SK-MEL-5 (cell line): ENCODE results near the gene DUSP3. TPM values are rescaled to one million over a fixed set of nuclear protein-coding genes. Genes with fewer than 3 reads are reported as not detected.

Experiments
- DNase-seq: peaks from one replicate; pipeline ENCODE4 v3.0.0-alpha.2; 2016; ENCODE audit warnings: low read depth, low spot score
- in situ Hi-C: cut with HindIII; loops from 2 replicates; pipeline ENCODE4 v1.10.0; 2016; ENCODE audit warnings: low sequenced_read_pairs, high pct_unique_total_duplicates, low pct_unique_long_range_greater_than_20kb
- polyA plus RNA-seq, 2 experiments: library from polyadenylated mRNA; depleted of rRNA; stranded (reverse); fragments of >200 nt; gene quantifications; 2 replicates each; pipeline ENCODE4 v1.2.3, GENCODE V29; 2015
- total RNA-seq: library from RNA; depleted of rRNA; stranded (reverse); fragments of >200 nt; shearing (Covaris generic); gene quantifications from 2 replicates; pipeline ENCODE4 v1.2.3, GENCODE V29; 2014; rRNA removed

The DUSP3 gene
- 139 and 151 TPM in 2 replicates for total RNA-seq
- 95.2 and 118 TPM in 2 replicates for polyA plus RNA-seq (2015; cell fraction: cytosol; rRNA removed)
- polyA plus RNA-seq (2015; cell fraction: nucleus; rRNA removed), result 71.8 and 73.0 TPM in 2 replicates

DNA sequence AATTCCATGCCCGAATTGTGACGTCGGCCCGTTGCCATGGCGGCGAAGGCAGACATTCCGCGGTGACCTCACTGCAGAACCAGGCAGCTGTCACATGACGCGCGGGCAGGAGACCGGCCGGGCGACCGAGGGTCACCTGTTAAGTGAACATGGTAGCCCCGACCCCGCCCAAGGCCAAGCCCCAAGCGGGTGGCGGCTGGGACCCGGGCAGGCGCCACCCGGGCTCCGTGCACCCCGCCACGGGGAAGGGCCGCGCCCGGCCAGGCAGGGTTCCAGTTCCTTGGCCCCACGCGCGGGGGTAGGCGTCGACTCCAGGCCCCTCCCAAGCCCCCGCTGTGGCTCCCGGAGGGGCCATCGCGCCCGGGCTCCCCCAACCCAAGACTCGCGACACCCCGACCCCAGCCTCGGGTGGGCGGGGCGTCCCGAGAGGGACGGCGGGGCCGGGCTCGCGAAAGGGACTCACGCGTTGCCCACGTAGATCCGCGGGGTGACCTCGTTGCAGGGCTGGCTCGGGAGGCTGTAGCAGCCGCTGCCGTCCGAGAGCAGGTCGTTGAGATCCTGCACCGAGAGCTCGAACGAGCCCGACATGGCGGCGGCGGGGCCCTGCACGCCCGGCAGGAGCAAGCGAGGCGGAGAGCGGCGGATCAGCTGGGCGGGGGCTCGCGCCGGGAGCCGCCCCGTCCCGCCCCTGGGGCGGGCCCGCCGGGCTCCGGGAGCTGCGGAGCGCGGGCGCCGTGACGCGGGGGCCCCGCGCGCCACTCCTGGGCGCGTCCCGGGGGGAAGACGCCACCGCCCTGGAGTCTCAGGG lies at the start of gene DUSP3:
Gene DUSP3, minus strand, starts transcription at position 641 of the 808 bp plus-strand sequence. Its CDS starts 53 bp downstream, at position 588.
- in situ Hi-C loops, result no loop called here
- peak; percentile 88 for DNase-seq

DNA sequence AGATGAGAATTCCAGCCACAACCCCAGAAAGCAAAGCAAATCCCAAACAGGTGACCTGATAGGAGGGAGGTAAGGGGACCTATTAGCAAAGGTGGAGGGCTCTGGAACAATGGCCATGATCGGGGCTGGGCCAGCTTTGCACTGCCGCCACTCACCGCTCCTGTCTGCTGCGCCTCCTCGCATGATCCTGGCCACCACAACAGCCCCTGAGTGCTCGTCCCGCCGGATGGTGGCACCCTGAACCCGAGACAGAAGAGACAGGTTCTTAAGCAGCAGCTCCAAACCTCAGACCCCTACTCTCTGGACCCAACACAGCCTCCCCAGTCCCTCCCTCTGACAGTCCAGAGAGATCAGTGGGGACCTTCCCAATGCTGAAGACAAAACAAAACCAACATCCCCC lies 48.8 kb upstream of the DUSP3 start:
- in situ Hi-C loops, result no loop called here
- no peak for DNase-seq

DNA sequence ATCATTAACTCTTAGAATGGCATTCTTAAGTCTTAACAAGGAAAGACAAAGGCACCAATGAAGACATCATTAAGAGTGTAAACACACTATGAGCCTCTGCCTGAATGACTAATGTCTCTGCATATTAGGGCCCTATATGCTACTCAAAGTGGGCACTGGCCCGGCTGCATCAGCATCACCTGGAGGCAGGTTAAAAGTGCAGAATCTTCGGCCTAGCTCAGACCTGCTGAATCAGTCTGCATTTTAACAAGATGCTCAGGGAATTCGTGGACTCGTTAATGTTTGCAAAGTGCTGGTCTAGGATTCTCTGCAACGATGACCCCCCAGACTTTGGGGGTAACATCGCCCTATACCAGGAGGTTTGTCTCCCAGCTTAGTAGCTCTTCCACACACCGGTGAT lies 47.4 kb upstream of the DUSP3 start:
- in situ Hi-C loops, result no loop called here
- no peak for DNase-seq

DNA sequence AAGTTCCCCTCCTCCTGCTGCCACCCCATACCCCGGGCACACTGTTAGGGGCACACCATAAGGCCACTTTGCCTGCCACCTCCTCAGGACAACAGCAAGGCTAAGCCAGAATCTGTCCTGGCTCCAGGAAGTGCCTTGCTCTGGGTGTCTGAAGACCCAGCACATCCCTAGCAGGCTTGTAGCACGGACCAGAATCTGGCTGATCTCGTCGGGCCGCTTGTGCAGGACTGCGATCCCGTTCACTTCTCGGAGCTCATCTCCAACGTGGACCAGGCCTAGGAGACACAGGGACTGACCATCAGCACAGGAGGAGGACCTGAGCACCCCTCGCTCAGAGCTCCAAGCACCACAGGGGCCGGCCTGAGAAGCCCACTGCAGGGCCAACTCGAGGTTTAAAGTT lies 46.8 kb upstream of the DUSP3 start:
- no peak for DNase-seq

DNA sequence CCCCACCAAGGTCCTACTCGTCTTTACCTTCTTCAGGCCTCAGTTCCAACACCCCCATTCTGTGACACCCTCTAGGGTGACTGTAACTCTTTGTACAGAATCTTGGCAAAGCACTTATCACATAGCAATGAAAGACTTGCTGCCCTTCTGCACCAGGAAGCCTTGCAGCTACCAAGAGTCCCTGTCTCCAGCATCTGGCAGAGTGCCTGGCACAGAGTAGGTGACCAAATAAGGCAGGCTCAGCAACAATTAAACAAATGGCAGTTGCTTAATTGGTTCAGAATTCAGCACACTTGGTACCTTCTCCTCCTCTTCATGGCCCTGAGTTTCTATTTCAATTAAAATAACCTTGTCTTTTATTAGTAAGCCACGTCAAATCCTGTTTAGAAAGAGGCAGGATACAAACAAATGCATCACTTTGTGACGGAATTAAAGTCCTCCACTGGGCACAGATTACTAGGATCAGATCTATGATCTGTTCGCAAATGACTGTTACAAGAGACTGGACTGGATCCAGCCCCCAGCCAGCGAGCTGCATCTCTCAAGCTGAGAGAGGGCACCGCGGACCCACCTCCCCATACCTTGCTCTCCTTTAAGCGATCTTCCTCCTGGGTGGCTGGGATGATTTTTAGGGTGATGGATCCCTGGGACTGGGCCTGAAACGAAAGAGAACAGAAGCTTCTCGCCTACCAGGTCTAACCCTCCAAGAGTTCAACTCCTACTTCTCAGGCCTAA lies 44.7 kb upstream of the DUSP3 start:
- in situ Hi-C loops, result no loop called here
- no peak for DNase-seq

More for the DNA sequence above, 46.8 kb upstream of the DUSP3 start:
- in situ Hi-C loops, result no loop called here

DNA sequence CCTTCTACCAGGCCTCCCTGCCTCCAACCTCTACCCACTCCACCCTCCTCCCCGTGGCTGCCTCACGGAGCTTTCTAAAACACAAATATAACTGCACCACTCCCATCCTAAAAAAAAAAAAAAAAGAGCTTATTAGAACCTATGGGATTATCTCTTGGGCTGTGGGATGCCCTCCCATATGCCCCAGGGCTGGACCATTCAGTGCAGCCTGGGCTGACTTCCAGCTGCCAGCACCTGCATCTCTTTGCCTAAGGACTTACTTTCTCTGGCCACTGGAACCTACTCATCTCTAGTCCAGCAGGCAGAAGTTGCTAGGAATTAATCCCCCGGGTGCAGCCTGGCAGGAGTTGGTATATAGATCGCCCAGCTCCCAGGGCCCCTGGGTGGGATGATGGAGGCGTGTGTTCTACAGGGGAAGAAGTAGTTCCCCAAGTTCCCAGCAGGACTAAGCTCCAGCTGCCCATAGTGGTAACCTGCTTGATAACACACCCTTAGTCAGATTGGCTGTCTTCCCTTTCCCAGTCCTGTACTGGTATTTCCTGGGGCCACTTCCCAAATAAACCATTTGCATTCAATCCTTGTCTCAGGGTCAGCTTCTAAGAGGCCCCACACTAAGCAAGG lies 43.9 kb upstream of the DUSP3 start:
- no peak for DNase-seq
- in situ Hi-C loops, result no loop called here

DNA sequence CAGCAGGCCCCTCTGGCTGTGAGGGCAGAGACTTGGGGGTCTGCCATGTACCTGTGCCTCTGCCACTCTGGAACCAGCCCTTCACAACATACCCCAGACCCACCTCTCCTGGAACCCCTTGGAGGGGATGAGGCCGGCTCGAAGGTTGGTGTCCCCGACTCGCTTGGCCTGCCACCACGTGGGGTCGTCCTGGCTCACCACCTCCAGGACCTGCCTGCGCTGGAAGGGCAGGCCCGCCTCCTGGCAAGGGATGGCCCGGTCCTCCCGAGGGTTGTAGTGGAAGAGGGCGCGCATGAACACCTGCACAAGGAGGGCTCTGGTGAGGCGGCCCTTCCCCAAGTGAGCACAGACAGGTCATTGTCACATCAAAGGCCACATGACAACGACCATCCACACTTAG lies 42.0 kb upstream of the DUSP3 start:
- no peak for DNase-seq
- in situ Hi-C loops, result no loop called here

DNA sequence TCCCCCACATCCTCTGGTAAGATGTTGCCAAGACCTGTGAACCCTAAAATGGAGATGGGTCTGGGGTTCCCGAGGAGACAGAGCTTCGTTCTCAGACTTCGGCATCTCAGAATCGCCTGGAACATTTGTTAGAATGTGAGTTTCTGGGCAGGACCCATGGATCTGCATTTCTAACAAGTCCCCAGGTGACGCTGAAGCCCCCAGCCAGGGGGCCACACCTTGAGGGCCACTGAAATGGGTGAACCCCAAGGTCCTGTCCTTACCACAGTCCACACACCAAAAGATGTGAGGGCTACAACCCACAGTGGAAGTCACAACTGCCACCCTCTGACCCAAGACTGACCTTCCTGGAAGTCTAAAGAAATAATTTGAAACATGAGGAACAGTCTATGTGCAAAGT lies 40.2 kb upstream of the DUSP3 start:
- no peak for DNase-seq
- in situ Hi-C loops, result no loop called here

DNA sequence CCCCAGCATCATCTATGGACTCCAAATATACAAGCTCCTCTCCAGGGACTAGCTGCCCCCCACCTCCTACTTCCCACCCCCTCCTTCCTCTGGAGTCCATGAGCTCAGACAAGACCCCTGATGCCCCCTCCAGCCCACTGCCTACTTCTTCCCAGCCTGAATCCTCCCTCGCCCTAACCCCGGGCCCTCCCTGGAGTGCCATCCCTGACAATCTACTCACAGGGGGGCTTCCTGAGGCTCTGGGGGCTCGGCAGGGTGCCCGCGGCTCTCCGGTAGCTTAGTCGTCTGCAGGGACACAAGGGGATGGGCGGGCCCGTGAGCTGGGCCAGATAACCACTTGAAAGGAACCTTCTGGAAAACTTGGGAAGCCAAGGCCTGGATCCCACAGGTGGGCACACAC lies 39.0 kb upstream of the DUSP3 start:
- DNase-seq, result no peak
- in situ Hi-C loops, result no loop called here

DNA sequence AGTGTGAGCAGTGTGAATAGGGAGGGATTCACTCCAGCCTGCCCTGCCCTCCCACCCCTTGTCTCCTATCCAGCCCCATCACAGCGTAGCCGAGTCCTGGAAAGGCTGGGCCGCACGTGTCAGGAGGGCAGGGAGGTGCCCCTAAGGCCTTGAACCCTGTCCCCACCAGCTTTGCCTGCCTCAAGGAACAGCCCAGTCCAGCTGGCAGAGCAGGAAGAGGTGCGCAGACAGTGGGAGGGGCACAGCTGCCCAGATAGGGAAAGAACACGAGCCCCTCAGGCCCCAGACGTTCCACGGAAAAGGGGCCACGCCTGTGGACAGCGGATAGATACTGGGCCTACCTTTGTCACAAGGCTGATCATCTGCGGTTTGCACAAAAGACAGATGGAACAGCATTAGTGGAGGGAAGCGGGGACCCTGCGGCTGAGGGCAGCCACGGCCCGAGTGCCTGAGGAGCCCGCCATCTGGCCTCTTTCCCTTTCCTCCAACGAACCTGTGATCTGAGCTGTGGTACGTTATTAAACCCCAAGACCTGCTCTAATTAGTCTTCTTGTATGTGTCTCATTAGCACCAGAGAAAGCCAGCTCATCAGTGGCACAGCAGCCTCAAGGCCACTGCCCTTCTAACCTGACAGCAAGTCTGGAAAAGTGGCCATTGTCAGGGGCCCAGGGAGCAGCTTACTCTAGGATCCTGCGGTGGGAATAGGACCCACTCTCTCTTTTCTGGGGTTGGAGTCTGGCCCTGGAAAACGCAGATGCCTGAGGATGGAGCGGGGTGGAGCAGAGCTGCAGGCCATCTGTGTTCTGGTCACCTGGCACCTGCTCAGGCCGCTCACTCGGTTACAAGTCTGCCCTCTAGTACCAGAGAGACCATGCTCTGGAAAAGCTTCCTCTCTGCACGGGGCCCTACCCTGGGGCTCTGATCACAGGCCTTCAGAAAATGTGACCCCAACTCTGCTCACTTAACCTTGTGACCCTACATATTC lies 37.9 kb upstream of the DUSP3 start:
- in situ Hi-C loops, result no loop called here
- no peak for DNase-seq

DNA sequence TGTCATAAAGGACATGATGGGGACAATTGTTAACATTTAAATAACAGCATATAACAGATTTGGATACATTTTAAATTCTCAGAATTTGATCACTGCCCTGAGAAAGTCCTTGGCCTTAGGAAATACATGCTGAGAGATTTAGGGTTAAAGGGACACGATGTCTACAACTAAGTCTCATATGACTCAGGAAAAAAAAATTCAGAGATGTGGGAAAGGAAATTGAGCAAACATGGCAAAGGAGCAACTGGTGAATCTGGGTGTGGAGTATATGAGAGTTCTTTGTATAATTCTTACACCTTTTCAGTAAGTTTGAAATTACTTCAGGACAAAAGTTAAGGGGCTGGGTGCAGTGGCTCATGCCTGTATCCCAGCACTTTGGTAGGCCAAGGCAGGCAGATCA lies 35.9 kb upstream of the DUSP3 start:
- in situ Hi-C loops, result no loop called here
- DNase-seq, result no peak

DNA sequence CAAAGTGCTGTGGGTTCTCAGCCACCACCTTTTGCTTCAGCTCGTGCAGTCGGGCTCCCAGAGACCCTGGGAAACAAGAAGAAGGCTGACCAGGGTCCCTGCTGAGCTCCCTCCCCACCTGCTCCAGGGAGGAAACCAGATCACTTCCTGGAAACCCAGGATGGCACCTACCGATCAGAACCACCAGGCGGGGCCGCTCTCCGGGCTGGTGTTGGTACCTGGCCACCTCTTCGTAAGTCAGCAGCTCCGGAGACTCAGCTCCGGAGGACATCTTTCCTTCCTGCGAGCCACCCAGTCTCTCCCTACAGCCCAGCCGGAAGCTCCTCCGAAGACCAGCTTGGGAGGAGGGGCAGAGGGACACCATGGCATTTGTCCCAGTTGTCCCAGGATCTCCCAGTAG lies 35.2 kb upstream of the DUSP3 start:
- in situ Hi-C loops, result no loop called here
- no peak for DNase-seq

DNA sequence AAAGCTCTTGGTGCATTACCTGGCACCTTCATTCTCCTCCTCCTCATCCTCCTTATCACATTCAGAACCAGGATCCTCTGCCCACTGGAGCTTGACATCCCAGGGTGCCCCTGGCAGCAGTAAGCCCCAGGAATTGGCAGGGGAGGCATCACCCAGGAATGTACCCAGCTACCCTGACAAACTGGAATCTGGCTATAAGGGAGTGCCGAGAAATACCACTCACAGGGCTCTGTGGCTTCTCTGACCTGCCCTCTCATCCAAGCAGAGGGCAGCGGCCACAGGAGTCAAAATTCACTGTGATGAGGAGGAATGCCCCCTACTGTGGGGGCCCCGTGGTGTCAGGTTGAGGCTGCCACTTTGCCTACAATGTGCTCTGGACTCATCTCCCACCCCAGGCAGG lies 34.6 kb upstream of the DUSP3 start:
- in situ Hi-C loops, result no loop called here
- no peak for DNase-seq

DNA sequence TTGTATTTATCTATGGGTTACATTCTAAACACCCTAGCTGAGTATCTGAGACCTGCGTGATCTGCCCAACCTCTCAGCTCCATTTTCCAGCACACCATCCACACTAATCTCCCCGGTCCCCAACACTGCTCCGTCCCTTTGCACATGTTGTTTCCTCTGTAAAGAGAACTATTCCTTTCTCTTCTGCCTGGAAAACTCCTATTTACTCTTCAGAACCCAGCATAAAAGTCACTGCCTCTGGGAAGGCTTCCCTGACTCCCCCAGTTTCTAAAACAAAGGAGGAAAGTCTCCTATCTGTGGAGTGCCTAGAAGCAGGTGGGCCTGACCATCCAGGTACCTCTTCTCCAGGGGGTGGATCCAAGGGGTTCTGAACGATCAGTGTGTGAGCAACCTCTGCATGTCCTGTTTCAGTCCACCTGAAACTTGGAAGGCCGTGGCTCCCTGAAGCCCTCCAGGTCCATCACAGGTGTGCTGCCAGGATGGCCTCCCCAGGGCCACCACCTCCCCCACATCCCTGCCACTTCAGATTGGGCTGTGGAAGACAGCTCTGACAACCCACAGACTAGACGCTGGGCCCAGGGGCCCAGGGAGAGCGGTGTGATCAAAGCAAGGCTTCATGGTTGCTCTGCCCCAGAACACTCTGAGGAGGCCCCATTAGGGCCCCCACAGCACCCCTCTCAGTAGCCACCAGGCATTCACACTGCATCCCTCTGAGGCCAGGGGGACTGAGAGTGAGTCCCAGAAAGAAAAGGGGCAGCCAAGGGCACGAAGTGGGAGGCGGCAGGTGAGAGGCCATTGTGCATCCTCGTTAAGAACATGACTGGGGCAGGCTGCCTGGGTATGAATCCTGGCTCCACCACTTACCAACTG lies 33.9 kb upstream of the DUSP3 start:
- DNase-seq, result no peak
- in situ Hi-C loops, result no loop called here

DNA sequence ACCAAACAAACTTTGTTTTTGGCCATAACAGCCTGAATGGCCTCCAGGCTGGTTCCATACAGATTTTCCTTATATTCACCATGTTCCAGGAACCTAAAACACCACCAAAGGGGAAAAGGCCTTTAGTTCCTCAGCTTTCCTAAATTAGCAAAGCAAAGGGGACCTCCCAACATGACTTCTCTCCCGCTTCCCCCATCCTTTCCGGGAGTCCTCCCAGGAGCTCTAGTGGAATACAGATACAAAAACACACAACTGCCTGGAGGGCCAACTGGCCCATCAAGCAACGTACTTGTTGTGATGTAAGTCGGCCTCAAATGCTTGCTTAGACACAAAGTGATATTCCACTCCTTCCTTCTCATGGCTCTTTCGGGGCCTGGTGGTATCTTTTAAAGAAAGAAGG lies 32.0 kb upstream of the DUSP3 start:
- no peak for DNase-seq
- in situ Hi-C loops, result no loop called here

DNA sequence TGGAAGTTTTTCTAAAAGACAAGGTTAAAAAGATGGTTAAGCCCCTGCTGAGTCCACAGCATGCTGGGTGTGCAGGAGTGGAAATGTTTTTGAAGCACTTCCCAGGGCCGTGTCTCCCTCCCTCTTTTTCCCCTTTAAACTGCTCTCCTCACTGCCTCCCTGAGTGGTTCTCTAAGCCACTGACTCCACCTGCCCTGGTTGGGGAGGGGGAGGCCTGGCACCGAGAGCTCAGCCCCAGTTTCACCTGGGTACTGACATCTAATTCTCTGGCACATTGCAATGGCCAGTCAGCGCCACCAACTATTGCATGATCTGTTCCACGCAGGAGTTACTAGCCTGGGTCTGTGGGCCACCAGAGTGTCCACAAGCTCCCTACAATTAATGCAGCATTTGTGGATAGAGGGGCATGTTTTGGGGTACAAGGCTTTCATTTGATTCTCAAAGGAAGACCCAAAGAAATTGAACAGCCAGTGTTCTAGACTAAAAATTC lies 31.5 kb upstream of the DUSP3 start:
- in situ Hi-C loops, result no loop called here
- no peak for DNase-seq
